ENCODE measurements around the gene AHSP.
"Not testable (repeated sequence)": the region's sequence is repeated elsewhere in the genome, so short reads cannot be mapped to it uniquely, and the experiment has no call there.

The AHSP gene, protein sequence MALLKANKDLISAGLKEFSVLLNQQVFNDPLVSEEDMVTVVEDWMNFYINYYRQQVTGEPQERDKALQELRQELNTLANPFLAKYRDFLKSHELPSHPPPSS

DNA sequence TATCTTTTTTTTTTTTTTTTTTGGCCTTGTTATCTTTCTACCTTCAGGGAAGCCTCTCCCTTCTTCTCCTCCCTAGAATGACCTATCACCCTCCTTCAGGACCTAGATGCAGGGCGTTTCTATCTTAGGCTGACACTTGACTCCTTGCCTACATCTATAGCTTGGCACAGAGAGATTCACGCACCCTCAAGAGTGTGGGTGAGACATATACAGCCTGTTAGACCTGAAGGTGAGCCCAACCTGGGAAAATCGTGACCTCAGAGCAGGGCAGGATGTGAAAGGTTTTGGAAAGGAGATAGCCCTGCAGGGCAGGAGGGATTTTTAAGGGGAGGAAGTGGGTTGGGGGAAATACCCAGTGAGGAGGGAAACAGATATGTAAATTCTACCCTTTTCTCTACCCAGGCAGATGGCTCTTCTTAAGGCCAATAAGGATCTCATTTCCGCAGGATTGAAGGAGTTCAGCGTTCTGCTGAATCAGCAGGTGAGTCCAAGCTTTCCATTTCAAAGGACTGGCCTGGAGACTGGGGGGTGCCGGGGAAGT, at the start of gene AHSP:
TSS of gene AHSP (plus strand) at position 167 of the 541 bp plus-strand sequence. CDS start at position 407, 240 bp downstream.
- no peak for DNase-seq
- Histone ChIP-seq H3K27ac (no peak within 1 kb of the TSS), H3K4me3 (ENCODE audit: low read depth, low read length) (no peak within 1 kb of the TSS), H3K36me3 (replicated peaks) (no peaks in the 10 kb centered on the region), H3K27me3 (replicated peaks) (peaks cover 17% of the 10 kb centered on the region)
- TF ChIP-seq, protein P1, sequence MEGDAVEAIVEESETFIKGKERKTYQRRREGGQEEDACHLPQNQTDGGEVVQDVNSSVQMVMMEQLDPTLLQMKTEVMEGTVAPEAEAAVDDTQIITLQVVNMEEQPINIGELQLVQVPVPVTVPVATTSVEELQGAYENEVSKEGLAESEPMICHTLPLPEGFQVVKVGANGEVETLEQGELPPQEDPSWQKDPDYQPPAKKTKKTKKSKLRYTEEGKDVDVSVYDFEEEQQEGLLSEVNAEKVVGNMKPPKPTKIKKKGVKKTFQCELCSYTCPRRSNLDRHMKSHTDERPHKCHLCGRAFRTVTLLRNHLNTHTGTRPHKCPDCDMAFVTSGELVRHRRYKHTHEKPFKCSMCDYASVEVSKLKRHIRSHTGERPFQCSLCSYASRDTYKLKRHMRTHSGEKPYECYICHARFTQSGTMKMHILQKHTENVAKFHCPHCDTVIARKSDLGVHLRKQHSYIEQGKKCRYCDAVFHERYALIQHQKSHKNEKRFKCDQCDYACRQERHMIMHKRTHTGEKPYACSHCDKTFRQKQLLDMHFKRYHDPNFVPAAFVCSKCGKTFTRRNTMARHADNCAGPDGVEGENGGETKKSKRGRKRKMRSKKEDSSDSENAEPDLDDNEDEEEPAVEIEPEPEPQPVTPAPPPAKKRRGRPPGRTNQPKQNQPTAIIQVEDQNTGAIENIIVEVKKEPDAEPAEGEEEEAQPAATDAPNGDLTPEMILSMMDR (IDR thresholded peaks at IDR 0.05; ENCODE audit: low read depth, low read length, missing control alignments), result no peak
- in situ Hi-C loops (cut with HindIII; ENCODE audit: low pct_ligation_motif_present, low sequenced_read_pairs), result no loop called here

DNA sequence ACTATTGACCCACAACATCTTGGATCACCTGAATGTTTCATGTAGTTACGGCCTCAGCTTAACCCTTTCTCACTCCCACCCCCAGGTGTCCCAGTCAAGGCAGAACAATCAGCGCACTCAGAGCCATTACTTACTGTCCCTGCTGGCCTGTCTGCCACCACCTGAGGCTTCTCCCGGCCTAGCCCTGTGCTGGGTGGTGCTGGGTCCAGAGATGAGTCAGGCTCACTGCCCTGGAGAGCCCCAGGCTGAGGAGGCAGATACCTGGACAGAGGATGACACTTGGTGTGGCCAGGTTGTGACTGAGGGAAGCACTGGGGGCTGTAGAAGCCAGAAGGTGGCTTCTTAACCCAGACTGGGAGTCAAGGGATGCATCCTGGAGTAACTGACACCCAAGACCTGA, 48.7 kb upstream of the AHSP start:
- in situ Hi-C loops (cut with HindIII; ENCODE audit: low pct_ligation_motif_present, low sequenced_read_pairs), result no loop called here
- H3K27me3 ChIP-seq (replicated peaks), result no peaks in the 10 kb centered on the region
- no peak for DNase-seq
- no peak overlapping the region for H3K4me3 ChIP-seq (ENCODE audit: low read depth, low read length)
- TF ChIP-seq, protein P1 (IDR thresholded peaks at IDR 0.05; ENCODE audit: low read depth, low read length, missing control alignments), result no peak
- no peak overlapping the region for H3K27ac ChIP-seq
- H3K36me3 ChIP-seq (replicated peaks), result peaks cover 49% of the 10 kb centered on the region

DNA sequence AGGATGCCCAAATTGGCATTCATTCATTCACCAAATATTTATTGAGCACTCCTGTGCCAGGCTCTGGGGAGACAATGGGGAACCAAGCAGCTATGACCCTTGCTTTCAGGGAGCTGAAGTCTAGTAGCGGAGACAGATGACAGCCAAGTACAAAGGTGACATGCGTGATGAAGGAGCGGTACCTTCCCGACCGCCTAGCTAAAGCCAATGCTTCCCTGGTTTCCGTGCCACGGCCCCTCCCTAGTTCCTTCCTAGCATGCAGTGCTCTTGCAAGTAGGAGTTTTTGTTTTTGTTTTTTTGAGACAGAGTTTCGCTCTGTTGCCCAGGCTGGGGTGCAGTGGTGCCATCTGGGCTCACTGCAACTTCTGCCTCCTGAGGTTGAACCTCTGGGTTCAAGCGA, 47.9 kb upstream of the AHSP start:
- in situ Hi-C loops (cut with HindIII; ENCODE audit: low pct_ligation_motif_present, low sequenced_read_pairs), result no loop called here
- no peak overlapping the region for H3K27ac ChIP-seq
- TF ChIP-seq, protein P1 (IDR thresholded peaks at IDR 0.05; ENCODE audit: low read depth, low read length, missing control alignments), result no peak
- H3K27me3 ChIP-seq (replicated peaks), result no peaks in the 10 kb centered on the region
- no peak for DNase-seq
- H3K36me3 ChIP-seq (replicated peaks), result peaks cover 41% of the 10 kb centered on the region
- no peak overlapping the region for H3K4me3 ChIP-seq (ENCODE audit: low read depth, low read length)

DNA sequence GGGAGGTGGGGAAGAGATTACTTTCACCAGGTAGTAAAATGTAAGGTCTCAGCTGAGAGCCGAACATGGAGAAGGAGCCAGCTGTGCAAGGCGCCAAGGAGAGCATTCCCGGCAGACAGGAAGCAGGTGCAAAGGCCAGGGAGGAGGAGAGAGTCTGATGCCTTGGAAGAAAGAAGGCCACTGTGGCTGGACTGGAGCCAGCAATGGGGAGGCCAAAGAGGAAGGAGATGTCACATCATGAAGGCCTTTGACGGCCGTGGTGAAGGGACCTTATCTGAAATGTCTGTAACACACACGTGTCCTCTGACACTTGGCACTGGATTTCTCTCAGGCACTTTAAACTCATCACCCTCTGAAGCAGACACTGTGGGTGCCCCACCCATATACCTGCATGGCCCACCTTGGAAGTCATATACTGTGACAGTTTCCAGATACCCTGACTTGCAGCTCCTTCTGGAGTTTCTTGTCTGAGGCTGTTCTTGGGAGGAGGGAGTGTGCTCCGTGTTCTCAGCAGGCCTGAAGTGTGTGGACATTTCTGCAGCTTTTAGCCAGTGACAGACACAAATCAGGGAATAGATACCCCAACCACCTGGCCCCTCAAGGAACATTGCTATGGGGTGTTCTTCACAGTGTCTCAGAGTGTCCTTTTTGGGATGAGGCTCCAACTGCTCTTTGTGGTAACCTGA, 46.7 kb upstream of the AHSP start:
- Histone ChIP-seq H3K36me3 (replicated peaks) (peaks cover 29% of the 10 kb centered on the region), H3K27me3 (replicated peaks) (no peaks in the 10 kb centered on the region), H3K4me3 (ENCODE audit: low read depth, low read length) (no peak overlapping the region), H3K27ac (no peak overlapping the region)
- TF ChIP-seq, protein P1 (IDR thresholded peaks at IDR 0.05; ENCODE audit: low read depth, low read length, missing control alignments), result no peak
- no peak for DNase-seq
- in situ Hi-C loops (cut with HindIII; ENCODE audit: low pct_ligation_motif_present, low sequenced_read_pairs), result no loop called here

DNA sequence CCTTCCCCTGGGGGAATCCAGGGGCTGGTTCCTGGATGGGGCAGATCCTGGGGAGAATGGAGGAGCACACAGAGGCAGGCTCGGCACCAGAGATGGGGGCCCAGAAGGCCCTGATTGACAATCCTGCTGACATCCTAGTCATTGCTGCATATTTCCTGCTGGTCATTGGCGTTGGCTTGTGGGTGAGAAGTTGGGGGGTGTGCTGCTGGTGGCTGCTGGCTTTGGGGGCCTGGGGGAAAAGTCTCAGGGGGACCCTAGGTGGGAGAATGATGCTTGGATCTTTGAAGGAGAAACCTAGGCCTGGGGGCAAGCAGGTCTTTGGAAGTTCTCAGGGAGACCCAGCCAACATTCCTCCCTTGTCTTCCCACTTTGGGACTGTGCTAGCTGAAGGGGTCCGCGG, 44.6 kb upstream of the AHSP start, which contains the start of gene SLC5A2:
TSS of gene SLC5A2 (plus strand) at position 43 of the 400 bp plus-strand sequence. CDS start at position 57, 14 bp downstream.
- H3K4me3 ChIP-seq (ENCODE audit: low read depth, low read length), result no peak within 1 kb of the TSS
- TF ChIP-seq, protein P1 (IDR thresholded peaks at IDR 0.05; ENCODE audit: low read depth, low read length, missing control alignments), result no peak

DNA sequence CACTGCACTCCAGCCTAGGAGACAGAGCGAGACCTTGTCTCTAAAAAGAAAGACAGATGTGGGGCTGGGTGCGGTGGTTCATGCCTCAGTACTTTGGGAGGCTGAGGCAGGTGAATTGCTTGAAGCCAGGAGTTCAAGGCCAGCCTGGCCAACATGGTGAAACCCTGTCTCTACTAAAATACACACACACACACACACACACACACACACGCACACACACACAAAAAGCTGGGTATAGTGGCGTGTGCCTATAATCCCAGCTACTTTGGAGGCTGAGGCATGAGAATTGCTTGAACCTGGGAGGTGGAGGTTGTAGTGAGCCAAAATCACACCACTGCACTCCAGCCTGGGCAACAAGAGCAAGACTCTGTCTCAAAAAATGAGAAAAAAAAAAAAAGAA, 43.7 kb upstream of the AHSP start:
- H3K36me3 ChIP-seq (replicated peaks); DNase-seq; H3K27ac ChIP-seq; H3K4me3 ChIP-seq (ENCODE audit: low read depth, low read length); in situ Hi-C loops (cut with HindIII; ENCODE audit: low pct_ligation_motif_present, low sequenced_read_pairs); H3K27me3 ChIP-seq (replicated peaks): not testable (repeated sequence)

More for the DNA sequence above, 44.6 kb upstream of the AHSP start, which contains the start of gene SLC5A2:
- in situ Hi-C loops (cut with HindIII; ENCODE audit: low pct_ligation_motif_present, low sequenced_read_pairs), result no loop called here
- H3K27me3 ChIP-seq (replicated peaks), result peaks cover 5% of the 10 kb centered on the region
- DNase-seq, result no peak
- H3K36me3 ChIP-seq (replicated peaks), result peaks cover 12% of the 10 kb centered on the region
- H3K27ac ChIP-seq, result no peak within 1 kb of the TSS

Measured in brain microvascular endothelial cell (primary cell).